Coronary artery (tissue), 2 donors: ENCODE results near the gene SEMA6A.
A peak's percentile ranks its signal among the peaks of the same experiment; 100 is the strongest.

Source experiments
- DNase-seq: peaks from one replicate; pipeline ENCODE4 v3.0.0-alpha.2; 2017; ENCODE audit warnings: low spot score
- H3K27ac ChIP-seq, 2 donors: fragments of 200-600 bp; sonication (generic); one replicate each; pipeline ENCODE4 v1.5.1; 2016 to 2019
- H3K4me3 ChIP-seq: fragments of 200-600 bp; sonication (generic); 2 replicates; pipeline ENCODE4 v1.5.1; 2016; ENCODE audit warnings: mild to moderate bottlenecking, moderate library complexity
- TF ChIP-seq, protein P1 (sequence below): fragments of 200-600 bp; sonication (generic); IDR thresholded peaks from one replicate; pipeline ENCODE4 v1.5.1; 2019; ENCODE audit warnings: antibody characterized with exemption

The SEMA6A gene

DNA sequence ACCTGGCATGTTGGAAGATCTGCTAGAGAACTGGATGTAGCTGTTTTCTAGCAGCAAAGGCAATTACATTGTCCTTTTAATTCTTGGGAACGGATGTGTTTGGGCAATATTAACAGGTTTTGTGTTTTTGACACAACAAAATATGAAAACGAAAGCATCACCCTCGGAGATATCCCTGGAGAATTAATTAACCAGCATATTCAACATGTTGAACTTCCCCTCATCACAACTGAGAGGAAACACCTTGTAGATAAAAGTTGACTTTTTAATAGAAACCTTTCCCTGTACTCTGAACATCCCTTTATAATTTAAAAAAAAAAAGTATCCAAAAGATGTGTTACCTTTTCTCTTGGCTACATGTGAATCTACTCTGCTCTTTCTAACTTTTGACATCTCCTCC lies 13.0 kb downstream of the SEMA6A start:
- DNase-seq: no peak
- Histone ChIP-seq H3K4me3 (no peak overlapping the region), H3K27ac (no peak overlapping the region)
- TF ChIP-seq, protein P1, sequence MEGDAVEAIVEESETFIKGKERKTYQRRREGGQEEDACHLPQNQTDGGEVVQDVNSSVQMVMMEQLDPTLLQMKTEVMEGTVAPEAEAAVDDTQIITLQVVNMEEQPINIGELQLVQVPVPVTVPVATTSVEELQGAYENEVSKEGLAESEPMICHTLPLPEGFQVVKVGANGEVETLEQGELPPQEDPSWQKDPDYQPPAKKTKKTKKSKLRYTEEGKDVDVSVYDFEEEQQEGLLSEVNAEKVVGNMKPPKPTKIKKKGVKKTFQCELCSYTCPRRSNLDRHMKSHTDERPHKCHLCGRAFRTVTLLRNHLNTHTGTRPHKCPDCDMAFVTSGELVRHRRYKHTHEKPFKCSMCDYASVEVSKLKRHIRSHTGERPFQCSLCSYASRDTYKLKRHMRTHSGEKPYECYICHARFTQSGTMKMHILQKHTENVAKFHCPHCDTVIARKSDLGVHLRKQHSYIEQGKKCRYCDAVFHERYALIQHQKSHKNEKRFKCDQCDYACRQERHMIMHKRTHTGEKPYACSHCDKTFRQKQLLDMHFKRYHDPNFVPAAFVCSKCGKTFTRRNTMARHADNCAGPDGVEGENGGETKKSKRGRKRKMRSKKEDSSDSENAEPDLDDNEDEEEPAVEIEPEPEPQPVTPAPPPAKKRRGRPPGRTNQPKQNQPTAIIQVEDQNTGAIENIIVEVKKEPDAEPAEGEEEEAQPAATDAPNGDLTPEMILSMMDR: no peak

- no peak for DNase-seq
- Histone ChIP-seq H3K27ac (no peak overlapping the region), H3K4me3 (no peak overlapping the region)
- TF ChIP-seq, protein P1: no peak
These were observed 14.9 kb downstream of the SEMA6A start for GRCh38 chr5:116559673-116560164.

DNA sequence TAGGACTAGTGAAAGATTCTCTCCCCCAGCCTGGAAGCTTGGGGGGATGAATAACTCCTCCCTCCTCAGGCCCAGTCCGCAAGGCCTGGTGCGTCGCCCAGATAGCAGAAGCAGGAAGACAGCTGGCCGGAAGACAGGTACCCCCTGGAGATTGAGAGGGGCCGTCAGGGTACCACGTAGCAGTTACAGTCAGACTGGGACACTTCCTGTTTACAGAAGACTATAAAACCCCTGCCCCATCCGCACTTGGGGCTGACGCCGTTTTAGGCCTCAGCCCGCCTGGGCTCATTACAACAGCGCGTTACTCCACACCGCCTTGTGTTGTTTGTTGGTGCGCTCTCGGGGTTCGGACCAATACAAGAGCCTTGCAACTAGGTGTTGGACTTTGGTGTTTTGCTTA lies 15.4 kb downstream of the SEMA6A start:
- DNase-seq: no peak
- Histone ChIP-seq H3K27ac (no peak overlapping the region), H3K4me3 (no peak overlapping the region)
- TF ChIP-seq, protein P1: no peak

- Histone ChIP-seq H3K4me3 (no peak overlapping the region), H3K27ac (no peak overlapping the region)
- no peak for DNase-seq
- TF ChIP-seq, protein P1: peak; percentile 24
These were observed 16.9 kb downstream of the SEMA6A start for GRCh38 chr5:116557669-116558271.

DNA sequence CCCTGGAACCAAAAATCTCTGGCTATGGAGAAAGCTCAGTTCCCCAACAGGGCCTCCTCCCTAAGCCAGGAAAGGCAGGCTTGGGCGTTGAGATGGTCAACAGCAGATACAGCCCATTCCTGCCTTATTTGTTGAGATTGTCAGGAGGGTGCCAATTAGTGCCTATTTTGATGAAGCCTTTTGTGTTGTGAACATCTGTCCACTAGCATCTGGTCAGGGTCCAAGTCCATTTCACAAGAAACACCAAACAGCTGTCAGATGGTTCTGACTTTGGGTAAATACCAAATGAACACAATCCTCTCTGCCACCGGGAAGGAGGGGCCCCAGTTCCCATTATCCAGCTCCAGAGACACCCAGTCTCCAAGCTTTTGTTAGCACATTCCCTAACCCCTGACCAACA lies 19.9 kb downstream of the SEMA6A start:
- DNase-seq: no peak
- Histone ChIP-seq H3K27ac (no peak overlapping the region), H3K4me3 (no peak overlapping the region)
- TF ChIP-seq, protein P1: no peak

DNA sequence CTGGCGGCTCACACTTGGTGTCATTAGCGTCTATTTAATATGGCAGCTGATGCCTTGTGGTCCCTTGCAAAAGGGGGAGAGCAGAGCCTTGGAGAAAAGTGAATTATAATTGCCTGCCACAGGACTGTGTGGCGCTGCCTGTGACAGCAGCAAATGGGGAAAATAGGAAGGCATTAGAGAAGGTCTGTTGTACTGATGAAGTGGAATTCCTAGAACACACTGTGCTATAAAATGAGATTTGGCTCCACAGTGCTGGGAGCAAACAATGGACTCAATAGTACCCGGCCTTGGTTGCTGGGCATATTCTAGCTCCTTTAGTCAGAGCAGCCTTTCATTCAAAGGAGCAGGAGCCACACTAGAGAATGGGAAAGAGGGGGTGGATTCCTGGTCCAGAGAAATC lies 21.3 kb downstream of the SEMA6A start:
- no peak overlapping the region for H3K4me3 ChIP-seq
- H3K27ac ChIP-seq: no peak overlapping the region
- no peak for DNase-seq
- TF ChIP-seq, protein P1: no peak

GRCh38 chr5:116550082-116550481 lies 24.5 kb downstream of the SEMA6A start:
- Histone ChIP-seq H3K27ac (no peak overlapping the region), H3K4me3 (no peak overlapping the region)
- TF ChIP-seq, protein P1: no peak
- no peak for DNase-seq
